Fibroblast of pulmonary artery (primary cell): ENCODE data around the gene HYDIN.

ENCODE experiments used
- DNase-seq: peaks from one replicate; pipeline ENCODE4 v3.0.0-alpha.2; 2010; ENCODE audit warnings: low read depth
- H3K4me3 ChIP-seq: replicated peaks from 2 replicates; pipeline ENCODE4 v1.5.1; 2011; ENCODE audit warnings: low read depth, mild to moderate bottlenecking, control low read depth, low read length, moderate library complexity
- CTCF ChIP-seq: IDR thresholded peaks from 2 replicates; pipeline ENCODE4 v1.5.1; 2011; ENCODE audit warnings: mild to moderate bottlenecking, control low read depth, low read length, inconsistent platforms; ENCODE audit errors: missing control alignments

Gene HYDIN

DNA sequence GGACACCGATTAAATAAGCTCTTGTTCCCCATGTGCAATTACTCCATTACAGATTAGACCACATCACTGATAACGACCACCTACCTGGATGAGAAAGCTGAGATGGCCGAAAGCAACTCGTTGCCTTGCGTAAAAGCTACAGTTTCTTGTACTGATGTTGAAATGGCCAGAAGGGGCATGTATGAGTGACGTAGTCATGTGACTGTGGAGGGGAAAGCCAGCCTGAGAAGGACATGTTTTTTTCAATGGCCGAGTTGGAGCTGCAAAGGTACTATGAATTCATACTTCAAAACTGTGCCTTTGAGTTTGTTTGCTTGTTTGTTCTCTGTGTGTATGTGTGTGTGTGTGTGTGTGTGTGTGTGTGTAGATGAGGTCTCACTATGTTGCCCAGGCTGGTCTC, 17.0 kb upstream of the HYDIN start:
- DNase-seq: no peak
- no peak overlapping the region for H3K4me3 ChIP-seq
- TF ChIP-seq CTCF: no peak

DNA sequence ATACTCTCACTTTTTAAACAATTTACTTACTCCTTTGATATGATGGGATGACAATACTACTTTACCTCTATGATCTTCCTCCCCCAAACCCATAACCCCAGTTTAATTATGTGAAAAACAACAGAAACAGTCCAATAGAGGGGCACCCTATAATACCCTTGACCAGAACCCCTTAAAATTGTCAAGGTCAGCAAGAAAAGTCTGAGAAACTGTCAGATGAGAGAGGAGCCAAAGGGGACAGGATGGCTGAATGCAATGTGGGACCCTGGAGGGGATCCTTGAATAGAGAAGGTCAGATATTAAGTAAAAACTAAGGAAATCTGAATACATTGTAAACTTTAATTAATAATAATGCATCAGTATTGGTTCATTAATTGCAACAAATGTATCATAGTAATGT, 15.8 kb upstream of the HYDIN start:
- TF ChIP-seq CTCF: no peak
- H3K4me3 ChIP-seq: no peak overlapping the region
- no peak for DNase-seq

- no peak for DNase-seq
- no peak for TF ChIP-seq CTCF
- no peak overlapping the region for H3K4me3 ChIP-seq
Measured at GRCh38 chr16:71244521-71244920, 14.0 kb upstream of the HYDIN start.

DNA sequence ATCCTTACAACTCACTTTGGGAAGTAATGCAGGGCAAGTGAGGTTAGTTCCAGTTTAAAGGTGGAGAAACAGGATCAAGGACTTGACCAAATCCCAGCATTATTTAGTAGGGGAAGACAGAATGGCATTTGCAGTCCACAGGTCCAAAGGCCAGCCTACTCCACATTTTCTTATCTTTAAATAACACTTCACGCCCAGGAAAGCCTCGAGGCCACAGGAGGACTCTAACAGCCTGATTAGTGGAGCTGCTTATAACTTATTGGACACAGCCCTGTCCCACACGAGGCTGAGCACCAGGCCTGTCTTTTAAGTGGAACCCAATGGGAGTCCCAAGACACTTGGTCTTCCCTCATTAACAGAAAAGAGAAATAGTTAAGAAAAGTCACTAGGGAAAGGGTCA, 12.1 kb upstream of the HYDIN start:
- H3K4me3 ChIP-seq: no peak overlapping the region
- TF ChIP-seq CTCF: no peak
- DNase-seq: no peak

- no peak for TF ChIP-seq CTCF
- no peak overlapping the region for H3K4me3 ChIP-seq
- no peak for DNase-seq
Measured at GRCh38 chr16:71242036-71242435, 11.5 kb upstream of the HYDIN start.

DNA sequence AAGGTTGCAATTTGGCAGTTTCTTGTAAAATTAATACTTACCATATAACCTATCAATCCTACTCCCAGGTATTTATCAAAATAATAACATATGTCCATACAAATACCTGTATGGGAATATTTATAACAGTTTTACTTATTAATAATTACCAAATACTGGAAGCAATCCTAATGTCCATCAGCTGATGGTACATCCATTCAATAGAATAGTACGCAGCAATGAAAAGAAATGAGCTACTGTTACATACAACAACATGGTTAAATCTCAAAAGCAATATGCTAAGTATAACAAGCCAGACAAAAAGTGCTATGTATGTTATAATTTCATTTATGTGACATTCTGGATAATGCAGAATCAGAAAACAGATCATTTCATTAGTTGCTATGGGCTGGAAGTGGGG, 1.2 kb downstream of the HYDIN start:
- no peak for DNase-seq
- TF ChIP-seq CTCF: no peak
- H3K4me3 ChIP-seq: no peak overlapping the region

GRCh38 chr16:71226229-71227141, 4.0 kb downstream of the HYDIN start:
- no peak for DNase-seq
- no peak overlapping the region for H3K4me3 ChIP-seq
- no peak for TF ChIP-seq CTCF
